Measurements from ENCODE around the gene FOXP4.

The FOXP4 gene

DNA sequence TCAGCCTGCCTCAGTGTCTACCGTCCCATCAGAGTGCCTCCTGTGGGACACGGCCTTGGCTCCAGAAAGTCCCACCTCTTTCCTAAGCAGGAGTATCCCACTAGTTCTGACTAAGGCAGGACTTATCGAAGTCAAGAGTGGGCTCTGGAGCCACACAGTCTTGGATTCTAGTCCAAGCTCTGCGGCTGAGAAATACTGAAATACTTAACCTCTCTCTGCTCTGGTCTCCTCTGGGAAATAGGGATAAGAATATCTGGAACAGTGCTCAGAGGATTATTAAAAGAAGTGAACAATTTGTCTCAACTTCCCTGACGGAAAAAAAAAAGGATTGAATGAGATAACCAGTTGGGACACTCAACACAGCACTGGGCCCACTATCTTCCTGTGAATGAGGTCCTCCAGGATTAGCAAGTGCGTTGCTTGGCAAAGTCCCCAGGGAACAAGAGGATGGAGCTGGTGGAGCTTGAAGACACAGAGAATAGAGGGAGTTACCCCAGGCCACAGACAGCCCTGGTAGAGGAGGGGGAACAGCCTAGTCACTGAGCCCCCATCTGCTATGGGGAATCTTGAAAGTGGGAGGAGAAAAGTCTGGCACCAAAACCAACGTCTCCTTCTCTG, 34.6 kb upstream of the FOXP4 start:
- no peak for DNase-seq (ENCODE audit: low read depth, low spot score)
- H3K4me3 ChIP-seq (ENCODE audit: low read depth, low read length), result no peak overlapping the region
- TF ChIP-seq CTCF (IDR thresholded peaks at IDR 0.05; ENCODE audit: low read depth, low read length), result no peak
- in situ Hi-C loops (cut with HindIII; ENCODE audit: low sequenced_read_pairs), result no loop called here

- no peak for TF ChIP-seq CTCF (IDR thresholded peaks at IDR 0.05; ENCODE audit: low read depth, low read length)
- no peak overlapping the region for H3K4me3 ChIP-seq (ENCODE audit: low read depth, low read length)
- in situ Hi-C loops (cut with HindIII; ENCODE audit: low sequenced_read_pairs), result no loop called here
- no peak for DNase-seq (ENCODE audit: low read depth, low spot score)
These were observed 34.0 kb upstream of the FOXP4 start for GRCh38 chr6:41512146-41512701.

GRCh38 chr6:41515995-41516394, 30.2 kb upstream of the FOXP4 start:
- no peak for DNase-seq (ENCODE audit: low read depth, low spot score)
- in situ Hi-C loops (cut with HindIII; ENCODE audit: low sequenced_read_pairs), result no loop called here

GRCh38 chr6:41518118-41518517, 28.1 kb upstream of the FOXP4 start:
- H3K4me3 ChIP-seq (ENCODE audit: low read depth, low read length), result no peak overlapping the region
- DNase-seq (ENCODE audit: low read depth, low spot score), result no peak
- no peak for TF ChIP-seq CTCF (IDR thresholded peaks at IDR 0.05; ENCODE audit: low read depth, low read length)
- in situ Hi-C loops (cut with HindIII; ENCODE audit: low sequenced_read_pairs), result no loop called here

More at GRCh38 chr6:41515995-41516394, 30.2 kb upstream of the FOXP4 start:
- TF ChIP-seq CTCF (IDR thresholded peaks at IDR 0.05; ENCODE audit: low read depth, low read length), result no peak
- no peak overlapping the region for H3K4me3 ChIP-seq (ENCODE audit: low read depth, low read length)

DNA sequence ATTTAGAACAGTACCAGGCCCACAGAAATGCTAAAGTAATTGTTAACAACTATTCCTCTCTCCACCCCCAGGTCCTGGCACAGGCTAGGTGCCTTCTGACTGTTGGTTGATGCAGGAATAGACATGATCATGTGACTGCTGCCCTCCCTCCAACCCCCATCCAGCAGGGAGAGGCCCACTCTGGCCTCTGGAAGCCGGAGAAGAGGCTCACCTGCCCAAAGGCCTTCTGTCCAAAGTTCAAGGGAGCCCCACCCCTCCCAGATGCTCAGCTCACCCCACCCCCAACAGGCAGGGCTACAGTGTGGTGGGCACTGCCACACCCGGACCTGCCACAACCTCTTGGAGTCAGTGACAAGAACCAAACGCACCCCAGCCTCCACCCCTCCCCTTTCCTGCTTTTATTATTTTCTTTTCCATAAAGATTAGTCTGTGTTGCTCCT, 26.9 kb upstream of the FOXP4 start:
- no peak for TF ChIP-seq CTCF (IDR thresholded peaks at IDR 0.05; ENCODE audit: low read depth, low read length)
- no peak for DNase-seq (ENCODE audit: low read depth, low spot score)
- H3K4me3 ChIP-seq (ENCODE audit: low read depth, low read length), result no peak overlapping the region
- in situ Hi-C loops (cut with HindIII; ENCODE audit: low sequenced_read_pairs), result no loop called here

DNA sequence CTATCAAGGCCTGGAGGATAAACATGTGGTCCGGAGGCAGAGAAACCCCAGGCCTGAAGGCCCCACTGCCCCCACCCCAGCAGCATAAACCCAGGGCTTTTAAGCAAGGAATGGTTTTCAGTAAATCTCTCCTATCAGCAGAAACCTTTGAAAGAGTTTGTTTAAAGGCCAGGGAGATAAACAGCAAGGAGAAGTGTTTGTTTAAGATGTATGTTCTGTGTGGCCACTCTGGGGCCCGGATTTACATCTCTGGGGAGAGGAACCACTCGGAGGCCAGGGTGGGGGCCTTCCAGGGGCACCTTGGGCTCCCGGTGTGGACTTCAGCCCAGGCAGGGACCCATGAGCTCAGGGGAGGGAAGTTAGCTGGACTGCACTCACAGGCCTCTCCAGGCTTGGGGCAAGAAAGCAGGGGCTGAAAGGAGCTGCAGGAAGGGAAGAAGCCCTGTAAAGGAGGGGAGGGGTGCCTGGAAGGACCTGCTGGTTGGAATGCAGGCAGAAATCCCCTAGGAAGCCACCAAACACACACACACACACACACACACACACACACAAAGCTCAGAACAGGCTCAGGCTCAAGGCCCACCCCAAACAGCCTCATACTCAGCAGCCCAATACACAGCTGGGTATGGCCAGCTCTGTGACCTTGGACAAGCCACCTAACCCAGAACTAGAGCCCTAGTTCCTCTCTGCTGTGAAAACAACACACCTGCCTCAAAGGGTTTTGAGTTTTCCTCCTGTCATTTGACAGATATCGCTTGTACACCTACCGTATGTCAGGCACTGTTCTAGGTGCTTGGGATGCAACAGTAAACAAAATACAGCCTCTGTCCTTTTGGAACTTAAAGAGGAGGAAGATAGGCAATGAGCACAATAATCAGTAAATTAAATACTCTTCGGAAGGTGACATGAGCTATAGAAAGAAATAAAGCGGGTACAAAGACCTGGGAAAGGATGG, 26.2 kb upstream of the FOXP4 start:
- no peak overlapping the region for H3K4me3 ChIP-seq (ENCODE audit: low read depth, low read length)
- no peak for DNase-seq (ENCODE audit: low read depth, low spot score)
- in situ Hi-C loops (cut with HindIII; ENCODE audit: low sequenced_read_pairs), result no loop called here
- no peak for TF ChIP-seq CTCF (IDR thresholded peaks at IDR 0.05; ENCODE audit: low read depth, low read length)
